A673 (cell line): ENCODE data around the gene TRDMT1. TPM values are rescaled to one million over a fixed set of nuclear protein-coding genes. Genes with fewer than 3 reads are reported as not detected.

Experiments used
- BruUV-seq: library from RNA; stranded (reverse); fragments of 400-500 nt; replicated peaks from 2 replicates; lab custom pipeline; 2021; lab: Mats Ljungman, UMichigan
- CTCF ChIA-PET: fragments of 300-600 bp; sonication (Branson Sonifier 250); formaldehyde crosslinking; loops from one replicate; lab custom pipeline; 2022; ENCODE audit warnings: antibody characterized with exemption; lab: Charles Lee
- POLR2A ChIA-PET: fragments of 300-600 bp; sonication (Branson Sonifier 250); formaldehyde crosslinking; loops from one replicate; lab custom pipeline; 2022; ENCODE audit warnings: antibody characterized with exemption; ENCODE audit not compliant: low non-redundant PET; lab: Charles Lee
- DNase-seq: peaks from one replicate; pipeline ENCODE4 v3.0.0-alpha.2; 2015; ENCODE audit warnings: low spot score
- H3K27ac ChIP-seq: fragments of 200-600 bp; sonication (generic); 2 replicates; pipeline ENCODE4 v1.5.1; 2016; ENCODE audit warnings: mixed run types, low read depth, mild to moderate bottlenecking, mixed read lengths, antibody characterized with exemption, low read length; ENCODE audit not compliant: poor library complexity, severe bottlenecking
- H3K27me3 ChIP-seq: fragments of 200-600 bp; sonication (generic); replicated peaks from 2 replicates; pipeline ENCODE4 v1.6.1; 2017; ENCODE audit warnings: mixed run types, low read depth, mild to moderate bottlenecking, mixed read lengths, antibody characterized with exemption, low read length; ENCODE audit not compliant: insufficient read depth, poor library complexity
- H3K36me3 ChIP-seq: fragments of 200-600 bp; sonication (generic); 2 replicates; pipeline ENCODE4 v1.6.1; 2016; ENCODE audit warnings: mixed run types, mild to moderate bottlenecking, mixed read lengths, antibody characterized with exemption, low read length; ENCODE audit not compliant: insufficient read depth, poor library complexity, severe bottlenecking
- H3K4me1 ChIP-seq: fragments of 200-600 bp; sonication (generic); 2 replicates; pipeline ENCODE4 v1.6.1; 2017; ENCODE audit warnings: mixed run types, mild to moderate bottlenecking, mixed read lengths, antibody characterized with exemption, low read length; ENCODE audit not compliant: insufficient read depth, poor library complexity, severe bottlenecking
- H3K4me3 ChIP-seq: fragments of 200-600 bp; sonication (generic); 2 replicates; pipeline ENCODE4 v1.5.1; 2016; ENCODE audit warnings: low read depth, mixed run types, mild to moderate bottlenecking, mixed read lengths, low read length; ENCODE audit not compliant: poor library complexity, severe bottlenecking
- H3K9me3 ChIP-seq: fragments of 200-600 bp; sonication (generic); 2 replicates; pipeline ENCODE4 v1.6.1; 2016; ENCODE audit warnings: mixed run types, low read depth, mild to moderate bottlenecking, mixed read lengths, antibody characterized with exemption, low read length; ENCODE audit not compliant: poor library complexity, severe bottlenecking
- EZH2 ChIP-seq: fragments of 200-600 bp; sonication (generic); IDR thresholded peaks from 2 replicates; pipeline ENCODE4 v1.6.1; 2017; ENCODE audit warnings: borderline replicate concordance, low read depth, mild to moderate bottlenecking, mixed read lengths, antibody characterized with exemption, low read length; ENCODE audit not compliant: poor library complexity, severe bottlenecking
- intact Hi-C: fragments of 100-400 bp; cut with micrococcal nuclease; formaldehyde crosslinking; loops from one replicate; pipeline ENCODE4 v1.10.0; 2022; ENCODE audit not compliant: unreplicated experiment
- total RNA-seq: library from RNA; stranded (reverse); gene quantifications from 2 replicates; pipeline ENCODE4 v1.2.3, GENCODE V29; 2021
- TF ChIP-seq, protein P1 (sequence below): fragments of 300-800, 200-600 bp; sonication (generic); conservative IDR thresholded peaks from 2 replicates; pipeline ENCODE4 v1.5.1; 2017; ENCODE audit warnings: low read depth, mild to moderate bottlenecking, antibody characterized with exemption, low read length, moderate library complexity, mixed read lengths

The TRDMT1 gene
- total RNA-seq, 1 experiment from 2014 or later, result 14.0 TPM

DNA sequence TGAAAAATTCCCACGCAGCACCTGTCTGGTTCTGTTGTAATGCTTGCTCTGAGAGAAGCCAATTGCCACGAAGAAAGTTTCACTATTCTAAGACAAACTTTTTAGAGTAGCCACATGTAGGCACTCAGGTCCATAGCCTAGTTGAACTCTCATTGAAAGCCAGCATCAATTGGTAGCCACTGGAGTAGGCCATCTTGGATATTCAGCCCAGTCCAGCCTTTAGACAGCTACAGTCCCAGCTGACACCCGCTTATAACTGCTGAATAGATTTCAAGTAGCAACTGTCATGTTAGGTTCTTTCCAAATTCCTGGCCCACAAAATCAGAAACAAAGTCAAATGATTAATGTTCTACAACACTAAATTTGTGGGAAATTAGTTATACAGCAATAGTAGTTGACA is 103.5 kb downstream of the TRDMT1 start:
- Histone ChIP-seq H3K4me1 (no peaks in the 10 kb centered on the region), H3K9me3 (peaks cover 19% of the 10 kb centered on the region), H3K36me3 (no peaks in the 10 kb centered on the region), H3K27ac (no peak overlapping the region), H3K27me3 (no peaks in the 10 kb centered on the region), H3K4me3 (no peak overlapping the region)
- POLR2A ChIA-PET, result no interaction called here
- TF ChIP-seq, protein P1, sequence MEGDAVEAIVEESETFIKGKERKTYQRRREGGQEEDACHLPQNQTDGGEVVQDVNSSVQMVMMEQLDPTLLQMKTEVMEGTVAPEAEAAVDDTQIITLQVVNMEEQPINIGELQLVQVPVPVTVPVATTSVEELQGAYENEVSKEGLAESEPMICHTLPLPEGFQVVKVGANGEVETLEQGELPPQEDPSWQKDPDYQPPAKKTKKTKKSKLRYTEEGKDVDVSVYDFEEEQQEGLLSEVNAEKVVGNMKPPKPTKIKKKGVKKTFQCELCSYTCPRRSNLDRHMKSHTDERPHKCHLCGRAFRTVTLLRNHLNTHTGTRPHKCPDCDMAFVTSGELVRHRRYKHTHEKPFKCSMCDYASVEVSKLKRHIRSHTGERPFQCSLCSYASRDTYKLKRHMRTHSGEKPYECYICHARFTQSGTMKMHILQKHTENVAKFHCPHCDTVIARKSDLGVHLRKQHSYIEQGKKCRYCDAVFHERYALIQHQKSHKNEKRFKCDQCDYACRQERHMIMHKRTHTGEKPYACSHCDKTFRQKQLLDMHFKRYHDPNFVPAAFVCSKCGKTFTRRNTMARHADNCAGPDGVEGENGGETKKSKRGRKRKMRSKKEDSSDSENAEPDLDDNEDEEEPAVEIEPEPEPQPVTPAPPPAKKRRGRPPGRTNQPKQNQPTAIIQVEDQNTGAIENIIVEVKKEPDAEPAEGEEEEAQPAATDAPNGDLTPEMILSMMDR, result no peak
- no peak for TF ChIP-seq EZH2
- intact Hi-C loops, result no loop called here
- DNase-seq, result no peak
- CTCF ChIA-PET, result no interaction called here
- no TSS peak for BruUV-seq

Other genes starting within 250 kb of the TRDMT1 start
- gene CUBN, start 71.9 kb downstream of the TRDMT1 start, total RNA-seq, result 1.9 and 3.4 TPM in 2 replicates
- gene VIM, start 26.6 kb upstream of the TRDMT1 start, total RNA-seq, result 1,489 and 1,873 TPM in 2 replicates